HepG2 (cell line): ENCODE measurements around the gene PREX1. TPM values are rescaled to one million over a fixed set of nuclear protein-coding genes. Genes with fewer than 3 reads are reported as not detected.
"Not testable (repeated sequence)": the region's sequence is repeated elsewhere in the genome, so short reads cannot be mapped to it uniquely, and the experiment has no call there.

Experiments
- ATAC-seq: fragments of 200-7000 bp; cut with Tn5 transposase; 3 replicates; pipeline ENCODE4 v1.9.1; 2020; ENCODE audit warnings: mild to moderate bottlenecking, moderate library complexity
- BruUV-seq: library from RNA; stranded (reverse); fragments of 400-500 nt; replicated peaks from 2 replicates; lab custom pipeline; 2021; lab: Mats Ljungman, UMichigan
- CTCF ChIA-PET: fragments of 300-600 bp; formaldehyde crosslinking; extraction: SDS; loops from one replicate; lab custom pipeline; 2021; ENCODE audit warnings: low total read pairs, inconsistent platforms, low intra/inter-chr PET ratio; lab: Yijun Ruan, JAX
- POLR2A ChIA-PET: fragments of 350-600 bp; sonication (Branson Sonifier 250); formaldehyde crosslinking; loops from one replicate; lab custom pipeline; 2020; ENCODE audit warnings: antibody characterized with exemption, inconsistent platforms; lab: Yijun Ruan, JAX
- DNase-seq: peaks from one replicate; pipeline ENCODE4 v3.0.0-alpha.2; 2015; ENCODE audit warnings: low spot score
- FAIRE-seq: peaks from 3 replicates; lab custom pipeline; 2011; peaks lifted over from hg19 to GRCh38; lab: Jason Lieb, UNC
- H2AFZ ChIP-seq: one replicate; pipeline ENCODE4 v1.6.1; 2011; ENCODE audit warnings: low read length, inconsistent platforms
- H3K27ac ChIP-seq: fragments of 300-600 bp; 3 replicates; pipeline ENCODE4 v1.8.0; 2011; ENCODE audit warnings: mixed run types, mild to moderate bottlenecking, mixed read lengths, low read length, inconsistent platforms; ENCODE audit not compliant: insufficient read depth; ENCODE audit errors: extremely low read length
- H3K27me3 ChIP-seq, 2 experiments: fragments of 200-600 bp in 1 of 2; 2 replicates in 1 of 2; 3 replicates in 1 of 2; pipeline versions ENCODE4 v1.6.0 to v1.8.0; 2011; ENCODE audit warnings: low read length in 2 of 2, mild to moderate bottlenecking in 2 of 2, moderate library complexity in 2 of 2, inconsistent platforms in 1 of 2; ENCODE audit not compliant: insufficient read depth in 2 of 2, control insufficient read depth in 1 of 2
- H3K36me3 ChIP-seq, 2 experiments: fragments of 200-600 bp in 1 of 2; replicated peaks in 1 of 2; 2 replicates in 1 of 2; 3 replicates in 1 of 2; pipeline versions ENCODE4 v1.5.1 to v1.8.0; 2011; ENCODE audit warnings: low read length in 2 of 2, inconsistent platforms in 1 of 2; ENCODE audit not compliant: insufficient read depth in 2 of 2, control insufficient read depth in 1 of 2
- H3K4me1 ChIP-seq: 2 replicates; pipeline ENCODE4 v1.5.1; 2012; ENCODE audit warnings: low read length, inconsistent platforms; ENCODE audit not compliant: insufficient read depth
- H3K4me2 ChIP-seq: 2 replicates; pipeline ENCODE4 v1.6.0; 2011; ENCODE audit warnings: low read depth, low read length, inconsistent platforms
- H3K4me3 ChIP-seq, 3 experiments: fragments of 200-600 bp in 1 of 3; sonication (generic), shearing (Covaris generic) in 1 of 3; replicated peaks in 1 of 3; 2 replicates each; pipeline ENCODE4 v1.5.1; 2011 to 2016; ENCODE audit warnings: low read length in 3 of 3, inconsistent platforms in 2 of 3, low read depth in 2 of 3, mild to moderate bottlenecking in 2 of 3, control low read depth in 1 of 3, mixed read lengths in 1 of 3; ENCODE audit not compliant: insufficient read depth in 1 of 3
- H3K79me2 ChIP-seq: one replicate; pipeline ENCODE4 v1.6.1; 2011; ENCODE audit warnings: low read length, inconsistent platforms; ENCODE audit not compliant: insufficient read depth
- H3K9ac ChIP-seq: 2 replicates; pipeline ENCODE4 v1.6.0; 2011; ENCODE audit warnings: mild to moderate bottlenecking, low read depth, low read length, inconsistent platforms; ENCODE audit not compliant: insufficient read depth
- H3K9me3 ChIP-seq: 2 replicates; pipeline ENCODE4 v1.5.1; 2012; ENCODE audit warnings: mild to moderate bottlenecking, low read length
- H4K20me1 ChIP-seq: 2 replicates; pipeline ENCODE4 v1.6.0; 2011; ENCODE audit warnings: inconsistent platforms, mild to moderate bottlenecking, low read length, moderate library complexity; ENCODE audit not compliant: insufficient read depth
- ARID4A ChIP-seq: sonication (generic); formaldehyde crosslinking; IDR thresholded peaks from 2 replicates; pipeline ENCODE4 v1.5.0; 2020; ENCODE audit warnings: mild to moderate bottlenecking, missing genetic modification reagents, borderline replicate concordance
- HIVEP1 ChIP-seq: sonication (generic); formaldehyde crosslinking; IDR thresholded peaks from 2 replicates; pipeline ENCODE4 v1.4.0; 2020; ENCODE audit warnings: mild to moderate bottlenecking, missing genetic modification reagents
- HNRNPH1 ChIP-seq: fragments of 200-400 bp; formaldehyde crosslinking; optimal IDR thresholded peaks from 2 replicates; pipeline ENCODE3; 2017; ENCODE audit warnings: mild to moderate bottlenecking, low read depth, low read length
- KDM5B ChIP-seq: sonication (generic); formaldehyde crosslinking; IDR thresholded peaks from 2 replicates; pipeline ENCODE4 v1.4.0; 2020; ENCODE audit warnings: missing genetic modification reagents, mild to moderate bottlenecking, borderline replicate concordance
- KDM6A ChIP-seq: IDR thresholded peaks from 2 replicates; pipeline ENCODE4 v1.6.1; 2016; ENCODE audit warnings: low read depth
- NCOA2 ChIP-seq: sonication (generic); formaldehyde crosslinking; IDR thresholded peaks from 2 replicates; pipeline ENCODE4 v1.8.0; 2022; ENCODE audit warnings: inconsistent platforms
- PRPF4 ChIP-seq: fragments of 200-400 bp; formaldehyde crosslinking; IDR thresholded peaks from 2 replicates; pipeline ENCODE4 v1.6.1; 2016; ENCODE audit warnings: low read length, low read depth; ENCODE audit not compliant: poor library complexity, severe bottlenecking
- ZKSCAN8 ChIP-seq: IDR thresholded peaks from 2 replicates; pipeline ENCODE4 v1.6.1; 2016; ENCODE audit warnings: borderline replicate concordance, missing genetic modification reagents, missing compliant biosample characterization
- ZSCAN31 ChIP-seq: sonication (generic); formaldehyde crosslinking; IDR thresholded peaks from 2 replicates; pipeline ENCODE4 v1.5.0; 2020; ENCODE audit warnings: low read depth, mild to moderate bottlenecking, missing genetic modification reagents
- WGBS: methylation state at CpG from one replicate; pipeline ENCODE4 v1.1.6; 2017; ENCODE audit warnings: low lambda C conversion rate; 5-methylcytosine and 5-hydroxymethylcytosine counted together
- in situ Hi-C: cut with HindIII; loops from 2 replicates; pipeline ENCODE4 v1.10.0; 2017; ENCODE audit warnings: low pct_unique_long_range_greater_than_20kb; ENCODE audit not compliant: extremely low pct_ligation_motif_present
- intact Hi-C: fragments of 100-400 bp; cut with micrococcal nuclease; formaldehyde crosslinking; loops from one replicate; pipeline ENCODE4 v1.10.0; 2022; ENCODE audit not compliant: unreplicated experiment
- polyA plus RNA-seq, 8 experiments: library from polyadenylated mRNA; depleted of rRNA in 3 of 8; stranded (reverse) in 7 of 8; unstranded in 1 of 8; fragments of >200 nt; fragmentation: Illumina TruSeq in 4 of 8; extraction: Trizol in 4 of 8; gene quantifications; 2 replicates each; pipeline versions ENCODE4 v1.2.1 to v1.2.3, GENCODE V29; 2011 to 2016; ENCODE audit warnings: low read depth in 4 of 8, missing spikeins in 1 of 8, mixed read lengths in 1 of 8; ENCODE audit not compliant: insufficient read depth in 1 of 8
- total RNA-seq, 5 experiments: library from RNA; depleted of rRNA; stranded (reverse); fragments of >200 nt; fragmentation: Illumina TruSeq; extraction: Trizol; gene quantifications; 2 replicates each; pipeline ENCODE4 v1.2.3, GENCODE V29; 2016; ENCODE audit warnings: low read depth in 1 of 5

Gene PREX1
- total and polyA plus RNA-seq, 2 of the 13 experiments (the other 11 are each of a cell fraction or from before 2014, with no cell fraction given), result 0.02 to 0.04 TPM

- POLR2A ChIA-PET, intact Hi-C loops: not testable (repeated sequence)
These were observed 229.4 kb downstream of the PREX1 start for GRCh38 chr20:48598303-48598941.

GRCh38 chr20:48597521-48598302 lies 230.1 kb downstream of the PREX1 start:
- Histone ChIP-seq H3K9me3 (no peaks in the 10 kb centered on the region), H2AFZ (no peak overlapping the region), H3K4me2 (peak overlapping the region; percentile 10; the same call in 1 of the 2 replicates), H4K20me1 (no peaks in the 10 kb centered on the region), H3K27me3 (0 out of 5 replicates have a peak, but pooled peaks cover 0 to under 1% of the 10 kb centered on the region in 2 experiments), H3K4me1 (peaks cover 16% of the 10 kb centered on the region), H3K79me2 (no peaks in the 10 kb centered on the region), H3K9ac (no peak overlapping the region), H3K4me3 (no peak overlapping the region), H3K36me3 (no peaks in the 10 kb centered on the region), H3K27ac (no peak overlapping the region)
- in situ Hi-C loops, result no loop called here
- FAIRE-seq, result peak; percentile 93
- ChIA-PET POLR2A (no interaction called here), CTCF (no interaction called here)
- peak; percentile 76 for DNase-seq
- intact Hi-C loops, result no loop called here
- WGBS, result 21% methylated on average over 12 of the region's 12 CpGs
- peak; percentile 94 for ATAC-seq
- BruUV-seq, result no TSS peak
- TF ChIP-seq ZSCAN31 (CRISPR knock-in tag), result no peak
- no peak for TF ChIP-seq PRPF4
- TF ChIP-seq NCOA2 (CRISPR knock-in tag), result 0 out of 2 replicates have a peak, but pooled peaks have one; percentile 37
- TF ChIP-seq ARID4A (CRISPR knock-in tag), result peak; percentile 57; the same call in 1 of the 2 replicates
- TF ChIP-seq HNRNPH1, result no peak
- TF ChIP-seq KDM6A (CRISPR knock-in tag), result no peak
- no peak for TF ChIP-seq ZKSCAN8 (CRISPR knock-in tag)
- TF ChIP-seq HIVEP1 (CRISPR knock-in tag), result no peak

More at GRCh38 chr20:48598303-48598941, 229.4 kb downstream of the PREX1 start:
- 0 out of 2 replicates have a peak, but pooled peaks have one; percentile 6 for TF ChIP-seq KDM5B (CRISPR knock-in tag)
- H3K27me3 ChIP-seq, CTCF ChIA-PET, BruUV-seq, H2AFZ ChIP-seq, H3K4me2 ChIP-seq, H3K9ac ChIP-seq, H3K79me2 ChIP-seq, H3K4me3 ChIP-seq, H3K9me3 ChIP-seq, DNase-seq, H3K27ac ChIP-seq, H4K20me1 ChIP-seq, H3K36me3 ChIP-seq, in situ Hi-C loops: not testable (repeated sequence)
- ATAC-seq (peak; percentile 51), FAIRE-seq (peak; percentile 8)
- H3K4me1 ChIP-seq, result peaks cover 16% of the 10 kb centered on the region
- WGBS, result 40% methylated on average over 13 of the region's 16 CpGs
